GM18526 (cell line): Measurements from ENCODE around the gene COPS6.

ENCODE experiments used
- POLR2A ChIP-seq: IDR thresholded peaks from 3 replicates; pipeline ENCODE4 v1.6.1; 2011; ENCODE audit not compliant: insufficient read length; ENCODE audit errors: extremely low read depth

COPS6 gene

GRCh38 chr7:100126931-100127865, 38.4 kb downstream of the COPS6 start, which contains the start of gene MBLAC1:
Gene MBLAC1, plus strand, starts transcription at chr7:100126967. Its CDS starts 429 bp downstream, at chr7:100127396.
- peak; percentile 85 for TF ChIP-seq POLR2A

GRCh38 chr7:100127866-100128636, 39.3 kb downstream of the COPS6 start:
- TF ChIP-seq POLR2A: no peak

- TF ChIP-seq POLR2A: no peak
Measured at GRCh38 chr7:100128637-100128963, 39.8 kb downstream of the COPS6 start.

- TF ChIP-seq POLR2A: no peak
Measured at GRCh38 chr7:100130608-100131453, 42.1 kb downstream of the COPS6 start.

- TF ChIP-seq POLR2A: no peak
Measured at GRCh38 chr7:100132126-100132525, 43.4 kb downstream of the COPS6 start.

GRCh38 chr7:100132697-100133151, 44.0 kb downstream of the COPS6 start:
- no peak for TF ChIP-seq POLR2A

- no peak for TF ChIP-seq POLR2A
Measured at GRCh38 chr7:100137851-100138760, 49.3 kb downstream of the COPS6 start.

- TF ChIP-seq POLR2A: no peak
Measured at GRCh38 chr7:100141555-100141949, 52.8 kb downstream of the COPS6 start.
